T47D (cell line): ENCODE results near the gene MYT1.
A peak's percentile ranks its signal among the peaks of the same experiment; 100 is the strongest.
"Not testable (repeated sequence)": the region's sequence is repeated elsewhere in the genome, so short reads cannot be mapped to it uniquely, and the experiment has no call there.

Source experiments
- DNase-seq, 2 experiments: peaks; one replicate each; pipeline versions ENCODE4 v3.0.0 to v3.0.0-alpha.2; 2011 to 2012; ENCODE audit warnings: low read depth in 1 of 2, low spot score in 1 of 2
- JUND ChIP-seq: IDR thresholded peaks from 2 replicates; pipeline ENCODE4 v1.6.1; 2012; ENCODE audit warnings: low read depth
- in situ Hi-C: cut with HindIII; loops from 2 replicates; pipeline ENCODE4 v1.10.0; 2016; ENCODE audit warnings: low sequenced_read_pairs, low pct_unique_long_range_greater_than_20kb

MYT1 gene

DNA sequence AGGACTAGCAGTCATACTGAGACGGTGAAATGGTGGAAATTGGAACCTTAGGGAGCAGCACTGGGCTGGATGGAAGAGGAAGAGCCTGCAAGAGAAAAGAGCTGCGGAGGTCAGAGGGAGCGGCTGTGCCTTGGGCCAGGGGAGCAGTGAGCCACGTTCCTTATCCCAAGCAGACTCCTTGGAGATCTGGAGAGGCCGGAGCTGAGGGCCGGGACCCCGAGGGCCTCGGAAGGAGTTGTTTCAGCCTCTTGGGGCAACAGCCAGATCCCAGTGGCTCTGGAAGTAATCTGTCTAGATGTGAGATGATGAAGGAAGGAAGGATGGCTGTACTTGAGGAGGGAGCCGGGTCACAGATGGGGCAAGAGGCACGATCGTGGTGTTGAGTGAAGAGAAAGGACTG is 107.4 kb downstream of the MYT1 start:
- in situ Hi-C loops: no loop called here
- no peak for TF ChIP-seq JUND
- no peak for DNase-seq

DNA sequence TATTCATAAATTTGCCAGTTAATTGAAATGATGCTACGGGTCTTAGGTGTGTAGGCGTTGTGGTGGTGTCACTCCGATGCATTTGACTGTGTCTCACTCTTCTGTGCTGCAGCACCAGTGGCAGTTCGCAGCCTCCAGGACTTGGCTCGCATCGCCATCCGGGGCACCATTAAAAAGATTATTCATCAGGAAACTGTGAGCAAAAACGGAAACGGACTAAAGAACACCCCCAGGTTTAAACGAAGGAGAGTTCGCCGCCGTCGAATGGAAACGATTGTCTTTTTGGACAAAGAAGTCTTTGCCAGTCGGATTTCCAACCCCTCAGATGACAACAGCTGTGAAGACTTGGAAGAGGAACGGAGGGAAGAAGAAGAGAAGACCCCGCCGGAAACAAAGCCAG is 108.9 kb downstream of the MYT1 start:
- no peak for DNase-seq
- in situ Hi-C loops: no loop called here
- TF ChIP-seq JUND: no peak

DNA sequence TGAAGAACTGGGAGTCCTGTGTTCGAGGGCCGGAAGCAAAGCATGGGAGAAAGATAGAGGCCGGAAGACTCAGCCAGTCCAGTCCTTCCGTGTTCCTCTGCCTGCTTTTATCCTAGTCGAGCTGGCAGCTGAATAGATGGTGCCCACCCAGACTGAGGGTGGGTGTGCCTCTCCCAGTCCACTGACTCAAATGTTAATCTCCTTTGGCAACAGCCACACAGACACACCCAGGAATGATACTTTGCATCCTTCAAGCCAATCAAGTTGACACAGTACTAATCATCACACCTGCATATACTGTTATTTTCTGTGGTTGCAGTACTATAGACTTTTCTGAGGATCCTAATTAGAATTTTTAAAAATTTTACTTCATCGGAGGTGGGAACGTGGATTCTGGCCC is 112.6 kb downstream of the MYT1 start:
- TF ChIP-seq JUND: no peak
- no peak for DNase-seq

DNA sequence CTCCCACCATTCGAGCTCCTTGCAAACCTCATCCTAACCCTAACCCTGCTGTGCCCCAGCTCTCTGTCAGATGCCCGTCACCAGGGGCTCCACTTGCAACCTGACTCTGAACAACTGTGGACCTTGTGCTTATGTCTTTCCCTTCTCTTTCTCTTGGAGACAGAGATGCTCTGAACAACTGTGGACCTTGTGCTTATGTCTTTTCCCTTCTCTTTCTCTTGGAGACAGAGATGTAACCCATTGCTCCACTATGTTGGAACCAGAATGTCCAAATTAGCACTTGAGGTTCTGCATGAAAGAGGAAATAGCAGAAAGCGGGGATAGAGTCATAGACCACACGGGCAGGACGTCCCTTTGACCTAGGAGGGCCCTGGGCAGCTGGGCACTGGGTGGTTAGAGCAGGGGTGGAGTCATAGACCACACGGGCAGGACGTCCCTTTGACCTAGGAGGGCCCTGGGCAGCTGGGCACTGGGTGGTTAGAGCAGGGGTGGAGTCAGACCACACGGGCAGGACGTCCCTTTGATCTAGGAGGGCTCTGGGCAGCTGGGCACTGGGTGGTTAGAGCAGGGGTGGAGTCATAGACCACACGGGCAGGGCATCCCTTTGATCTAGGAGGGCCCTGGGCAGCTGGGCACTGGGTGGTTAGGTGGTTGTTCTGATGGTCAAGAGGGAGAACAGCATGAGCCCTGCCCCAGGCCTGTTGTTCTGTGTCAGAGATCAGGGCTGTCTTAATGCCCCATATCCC is 113.5 kb downstream of the MYT1 start:
- TF ChIP-seq JUND: no peak
- in situ Hi-C loops: no loop called here
- DNase-seq: no peak

More for the DNA sequence above, 112.6 kb downstream of the MYT1 start:
- in situ Hi-C loops: no loop called here

DNA sequence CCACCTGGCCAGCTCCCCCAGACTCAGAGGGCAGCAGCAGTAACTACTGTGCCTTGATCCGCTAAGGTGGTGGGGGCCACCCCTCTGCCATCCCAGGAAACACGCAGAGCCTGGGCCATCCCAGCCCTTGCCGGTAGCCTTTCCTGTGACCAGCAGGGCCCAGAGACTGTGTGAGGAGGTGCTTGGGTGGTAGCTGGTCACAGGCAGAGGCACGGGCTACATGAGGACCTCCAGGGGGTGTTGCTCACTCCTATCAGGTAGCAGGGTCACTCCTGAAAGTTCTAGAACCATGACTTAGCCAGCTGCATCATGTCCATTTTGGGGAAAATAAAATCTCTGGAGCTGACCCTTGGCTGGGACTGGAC is 114.0 kb downstream of the MYT1 start:
- no peak for TF ChIP-seq JUND
- in situ Hi-C loops: no loop called here
- no peak for DNase-seq

DNA sequence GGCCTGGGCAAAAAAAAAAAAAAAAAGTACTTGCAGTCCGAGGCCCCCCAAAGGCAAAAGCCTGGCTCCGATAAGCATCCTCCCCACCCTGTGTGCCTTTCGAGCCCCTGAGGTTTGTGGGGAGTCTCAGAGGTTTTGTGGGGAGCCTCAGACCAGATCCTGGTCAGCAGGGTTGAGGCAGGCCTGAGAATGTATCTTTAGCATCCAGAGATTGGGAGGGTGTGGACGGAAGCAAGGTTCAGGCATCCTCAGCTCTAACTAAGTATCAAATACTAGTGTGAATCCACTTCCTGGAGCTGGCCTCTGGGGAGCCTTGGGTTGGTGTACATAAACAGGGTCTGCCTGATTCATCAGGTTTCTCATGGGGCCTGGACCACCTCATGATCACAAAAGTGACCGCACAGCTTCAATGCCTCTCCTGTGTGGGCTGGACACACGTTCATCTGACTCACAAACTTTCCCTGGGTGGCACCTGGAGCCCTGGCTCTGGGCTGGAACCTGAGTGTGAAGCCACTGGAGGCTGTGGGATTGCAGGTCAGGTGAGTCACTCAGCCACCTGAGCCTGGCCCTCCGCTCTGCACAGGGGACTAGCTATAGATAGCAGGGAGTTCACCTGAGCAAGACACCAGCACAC is 115.7 kb downstream of the MYT1 start:
- TF ChIP-seq JUND: no peak
- no peak for DNase-seq
- in situ Hi-C loops: no loop called here

DNA sequence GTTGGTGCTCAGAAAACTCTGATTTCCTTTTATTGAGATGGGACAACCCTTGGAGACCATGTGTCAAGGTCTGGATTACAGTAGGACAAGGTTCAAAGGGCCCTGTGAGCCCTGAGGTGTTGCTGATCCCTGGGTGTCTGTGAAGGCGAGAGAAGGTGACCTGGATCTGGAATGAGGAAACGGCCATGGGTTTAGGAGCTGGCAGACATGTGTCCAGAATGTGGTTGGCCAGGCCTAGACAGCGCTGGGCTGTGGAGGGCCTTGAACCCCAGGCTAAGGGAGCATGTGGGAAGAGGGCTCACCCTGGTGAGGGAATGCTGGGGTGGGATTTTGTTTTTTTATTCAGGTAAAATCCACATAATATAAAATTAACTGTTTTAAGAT is 116.2 kb downstream of the MYT1 start:
- no peak for DNase-seq
- TF ChIP-seq JUND: no peak
- in situ Hi-C loops: no loop called here

DNA sequence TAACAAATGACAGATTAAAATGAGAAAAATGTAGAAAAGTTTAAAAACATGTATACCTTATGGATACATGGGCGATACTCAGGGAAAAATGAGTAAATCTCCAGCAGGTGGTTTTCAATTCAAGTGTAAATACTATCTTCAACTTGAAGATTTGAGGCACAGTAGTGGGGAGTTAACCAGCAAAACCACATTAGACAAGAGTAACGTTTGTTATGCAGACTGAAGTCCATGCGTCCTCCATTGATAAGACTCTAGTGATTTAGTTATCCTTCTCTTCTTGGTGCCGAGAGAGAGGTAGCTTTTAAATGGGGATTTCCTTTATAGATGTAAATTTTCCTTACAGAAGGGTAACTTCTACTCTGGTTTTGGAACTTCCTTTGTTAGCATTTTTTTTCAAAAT is 119.4 kb downstream of the MYT1 start:
- TF ChIP-seq JUND: no peak
- in situ Hi-C loops: no loop called here
- no peak for DNase-seq

DNA sequence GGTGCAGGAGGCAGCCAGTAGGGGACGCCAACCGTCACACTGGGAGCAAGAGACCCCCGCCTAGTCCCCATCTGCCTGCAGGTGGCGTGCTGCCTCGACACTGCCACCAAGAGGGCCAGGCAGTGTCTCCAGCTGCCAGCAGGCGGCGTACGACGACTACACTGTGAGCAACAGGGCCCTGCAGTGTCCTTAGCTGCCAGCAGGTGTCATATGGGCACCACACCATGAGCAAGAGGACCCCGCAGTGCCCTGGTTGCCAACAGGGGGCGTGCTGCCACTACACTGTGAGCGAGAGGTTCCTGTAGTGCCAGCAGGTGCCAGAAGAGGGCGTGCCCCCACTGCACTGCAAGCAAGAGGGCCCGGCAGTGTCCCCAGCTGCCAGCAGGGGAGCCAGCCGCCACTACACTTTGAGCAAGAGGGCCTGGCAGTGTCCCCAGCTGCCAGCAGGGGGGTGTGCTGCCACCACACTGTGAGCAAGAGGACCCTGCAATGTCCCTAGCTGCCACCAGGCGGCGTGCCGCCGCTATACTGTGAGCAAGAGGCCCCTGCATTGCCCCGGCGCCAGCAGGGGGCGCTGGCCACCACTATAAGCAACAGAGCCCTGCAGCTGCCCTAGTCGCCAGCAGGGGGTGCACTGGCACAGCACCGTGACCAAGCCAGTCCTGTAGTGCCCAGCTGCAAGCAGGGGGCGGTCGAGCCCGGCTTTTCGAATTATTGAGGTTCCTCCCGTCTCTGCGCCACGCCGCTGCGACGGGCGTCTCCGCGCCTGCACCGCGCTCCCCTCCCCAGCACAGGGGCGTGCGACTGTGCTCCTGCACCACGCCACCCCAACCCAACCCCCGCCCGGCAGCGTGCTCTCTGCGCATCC is 121.6 kb downstream of the MYT1 start:
- in situ Hi-C loops: not testable (repeated sequence)
- DNase-seq: peak in 1 of 2 experiments; percentile 70

DNA sequence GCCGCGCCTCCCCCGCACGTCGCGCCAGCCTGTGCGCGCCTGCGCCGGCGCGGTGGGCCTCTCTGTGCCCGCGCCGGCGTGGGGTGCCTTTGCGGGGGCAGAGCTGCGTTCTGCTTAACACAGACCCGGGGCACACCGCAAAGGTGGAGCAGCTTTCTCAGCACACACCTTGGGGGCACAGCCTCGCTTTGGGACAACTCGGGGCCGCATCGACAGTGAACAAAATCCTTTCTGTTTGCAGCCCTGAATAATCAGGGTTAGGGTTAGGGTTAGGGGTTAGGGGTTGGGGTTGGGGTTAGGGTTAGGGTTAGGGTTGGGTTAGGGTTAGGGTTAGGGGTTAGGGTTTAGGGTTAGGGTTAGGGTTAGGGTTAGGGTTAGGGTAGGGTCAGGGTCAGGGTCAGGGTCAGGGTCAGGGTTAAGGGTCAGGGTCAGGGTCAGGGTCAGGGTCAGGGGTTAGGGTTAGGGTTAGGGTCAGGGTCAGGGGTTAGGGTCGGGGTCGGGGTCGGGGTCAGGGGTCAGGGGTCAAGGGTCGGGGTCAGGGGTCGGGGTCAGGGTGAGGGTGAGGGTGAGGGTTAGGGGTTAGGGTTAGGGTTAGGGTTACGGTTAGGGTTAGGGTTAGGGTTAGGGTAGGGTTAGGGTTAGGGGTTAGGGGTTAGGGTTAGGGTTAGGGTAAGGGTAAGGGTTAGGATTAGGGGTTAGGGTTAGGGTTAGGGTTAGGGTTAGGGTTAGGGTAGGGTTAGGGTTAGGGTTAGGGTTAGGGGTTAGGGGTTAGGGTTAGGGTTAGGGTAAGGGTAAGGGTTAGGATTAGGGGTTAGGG is 122.4 kb downstream of the MYT1 start:
- in situ Hi-C loops: not testable (repeated sequence)
- DNase-seq: peak in 1 of 2 experiments; percentile 26

DNA sequence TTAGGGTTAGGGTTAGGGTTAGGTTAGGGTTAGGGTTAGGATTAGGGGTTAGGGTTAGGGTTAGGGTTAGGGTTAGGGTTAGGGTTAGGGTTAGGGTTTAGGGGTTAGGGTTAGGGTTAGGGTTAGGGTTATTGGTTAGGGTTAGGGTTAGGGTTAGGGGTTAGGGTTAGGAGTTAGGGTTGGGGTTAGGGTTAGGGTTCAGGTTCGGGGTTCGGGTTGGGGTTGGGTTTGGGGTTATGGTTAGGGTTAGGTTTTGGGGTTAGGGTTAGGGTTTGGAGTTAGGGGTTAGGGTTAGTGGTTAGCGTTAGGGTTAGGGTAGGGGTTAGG is 123.0 kb downstream of the MYT1 start:
- DNase-seq: not testable (repeated sequence)

More for the DNA sequence above, 123.0 kb downstream of the MYT1 start:
- in situ Hi-C loops: not testable (repeated sequence)
